Right lobe of liver (tissue), 6 donors: Measurements from ENCODE around the gene ALS2. TPM values are rescaled to one million over a fixed set of nuclear protein-coding genes. Genes with fewer than 3 reads are reported as not detected.

Source experiments
- ATAC-seq, 4 donors: fragments of 200-7000 bp; cut with Tn5 transposase; one replicate each; pipeline ENCODE4 v1.9.1; 2020; ENCODE audit warnings: mild to moderate bottlenecking in 4 of 4, moderate library complexity in 4 of 4
- DNase-seq, 3 donors: peaks; one replicate each; pipeline ENCODE4 v3.0.0-alpha.2; 2020
- H3K27ac ChIP-seq, 3 donors: fragments of 200-600 bp; one replicate each; pipeline ENCODE4 v1.8.0; 2022
- H3K27me3 ChIP-seq, 2 donors: fragments of 200-600 bp; one replicate each; pipeline ENCODE4 v1.8.0; 2022
- H3K36me3 ChIP-seq, 4 donors: fragments of 200-600 bp; sonication (generic) in 1 of 4; one replicate each; pipeline versions ENCODE4 v1.5.1 to v1.8.0; 2017 to 2022; ENCODE audit warnings: control low read depth in 1 of 4
- H3K4me1 ChIP-seq, 4 donors: fragments of 200-600 bp; sonication (generic) in 1 of 4; one replicate each; pipeline versions ENCODE4 v1.5.1 to v1.8.0; 2017 to 2022; ENCODE audit warnings: control low read depth in 1 of 4
- H3K4me3 ChIP-seq, 3 donors: fragments of 200-600 bp; one replicate each; pipeline ENCODE4 v1.8.0; 2022
- H3K9me3 ChIP-seq, 4 donors: fragments of 200-600 bp; sonication (generic) in 1 of 4; one replicate each; pipeline versions ENCODE4 v1.5.1 to v1.8.0; 2017 to 2022; ENCODE audit warnings: control low read depth in 1 of 4
- POLR2A ChIP-seq: fragments of 450-650 bp; IDR thresholded peaks from one replicate; pipeline ENCODE4 v1.6.1; 2017; ENCODE audit warnings: antibody characterized with exemption, mild to moderate bottlenecking
- WGBS: methylation state at CpG from one replicate; pipeline ENCODE4 v1.1.6; 2018; ENCODE audit warnings: low coverage, low lambda C conversion rate; ENCODE audit not compliant: insufficient coverage; ENCODE audit errors: missing lambda C conversion rate; 5-methylcytosine and 5-hydroxymethylcytosine counted together
- intact Hi-C, 2 donors: fragments of 100-400 bp; cut with DNase I; formaldehyde crosslinking; loops; one replicate each; pipeline versions ENCODE4 v1.11.2 to v1.14.1; 2022
- total RNA-seq, 6 experiments: library from RNA; depleted of rRNA in 2 of 6; stranded (reverse); fragments of >200 nt in 2 of 6; fragmentation: NEBNext Ultra II Directional in 3 of 6; extraction: Animal tissue kit (Norgen Biotek cat#: 25700) in 3 of 6; gene quantifications; one replicate each; pipeline versions ENCODE4 v1.1.0 to v1.2.4, GENCODE V29; 2016 to 2023
- TF ChIP-seq, protein P1 (sequence below), 4 donors: fragments of 200-600 bp in 3 of 4; fragments of 450-650 bp in 1 of 4; IDR thresholded peaks; one replicate each; pipeline versions ENCODE4 v1.5.1 to v1.8.0; 2016 to 2022; ENCODE audit warnings: antibody characterized with exemption in 4 of 4, mild to moderate bottlenecking in 2 of 4
- donor health status: DM: no; HTN: yes; CAD: no.
- donor health status: DM: no; HTN: no; CAD: no.
- donor health status: DM: no; HTN: no; CAD: no.
- donor health status: DM: no; HTN: yes; CAD: no.
- donor health status: DM: no; HTN: yes; CAD: no.

The ALS2 gene
- total RNA-seq, 6 experiments from 2014 or later: 15.8 to 24.9 (median 20.3) TPM

DNA sequence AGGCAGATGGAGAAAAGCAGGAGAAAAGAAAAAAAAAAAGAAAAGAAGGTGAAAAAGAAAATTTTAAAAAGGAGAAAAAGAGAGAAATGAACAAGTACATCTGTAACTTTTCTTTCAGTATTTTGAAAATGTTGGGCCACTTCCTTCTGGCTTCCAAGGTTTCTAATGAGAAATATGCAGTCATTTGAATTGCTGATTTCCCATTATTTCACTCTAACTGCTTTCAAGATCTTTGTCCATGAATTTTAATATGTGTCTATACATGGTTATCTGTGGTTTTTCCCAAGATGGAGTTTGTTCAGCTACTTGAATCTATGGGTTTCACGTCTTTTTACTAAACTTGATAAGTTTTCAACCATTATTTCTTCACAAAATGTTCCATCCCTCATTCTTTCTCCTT, 68.0 kb downstream of the ALS2 start:
- H3K4me3 ChIP-seq: no peak overlapping the region
- no peak overlapping the region for H3K27ac ChIP-seq
- DNase-seq (no peak), ATAC-seq (no peak)
- WGBS: 85% methylated on average over 1 of the region's 1 CpG
- intact Hi-C loops: no loop called here
- H3K9me3 ChIP-seq: no peaks in the 10 kb centered on the region
- TF ChIP-seq POLR2A: no peak
- H3K27me3 ChIP-seq: no peaks in the 10 kb centered on the region
- peaks cover 3 to 53% (median 17%) of the 10 kb centered on the region in 4 donors for H3K36me3 ChIP-seq
- H3K4me1 ChIP-seq: peaks cover 0 to 13% (median 0%) of the 10 kb centered on the region in 4 donors

DNA sequence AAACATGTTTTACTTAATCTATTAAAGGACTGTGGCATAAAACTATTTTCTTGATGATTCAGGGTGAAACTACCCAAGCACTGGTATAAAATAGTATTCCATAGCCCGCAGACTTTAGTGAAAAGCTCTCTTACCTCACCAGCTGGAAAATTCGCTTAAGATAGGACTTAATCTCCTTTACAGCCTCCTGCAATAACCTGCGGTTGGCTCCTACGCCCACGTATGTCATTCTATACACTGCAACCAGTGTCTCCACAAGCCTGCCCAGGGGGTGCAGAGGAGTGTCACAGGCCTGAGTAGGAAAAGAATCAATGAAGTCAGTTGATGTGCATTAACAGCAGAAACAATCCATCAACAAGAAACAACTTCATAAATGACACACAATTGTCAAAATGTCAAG, 71.0 kb downstream of the ALS2 start:
- Histone ChIP-seq H3K4me1 (no peaks in the 10 kb centered on the region), H3K4me3 (no peak overlapping the region), H3K27ac (no peak overlapping the region), H3K36me3 (peaks cover 4 to 65% (median 23%) of the 10 kb centered on the region in 4 donors), H3K9me3 (no peaks in the 10 kb centered on the region), H3K27me3 (no peaks in the 10 kb centered on the region)
- intact Hi-C loops: no loop called here
- ATAC-seq: no peak
- 88% methylated on average over 5 of the region's 5 CpGs for WGBS
- no peak for TF ChIP-seq POLR2A
- TF ChIP-seq, protein P1, sequence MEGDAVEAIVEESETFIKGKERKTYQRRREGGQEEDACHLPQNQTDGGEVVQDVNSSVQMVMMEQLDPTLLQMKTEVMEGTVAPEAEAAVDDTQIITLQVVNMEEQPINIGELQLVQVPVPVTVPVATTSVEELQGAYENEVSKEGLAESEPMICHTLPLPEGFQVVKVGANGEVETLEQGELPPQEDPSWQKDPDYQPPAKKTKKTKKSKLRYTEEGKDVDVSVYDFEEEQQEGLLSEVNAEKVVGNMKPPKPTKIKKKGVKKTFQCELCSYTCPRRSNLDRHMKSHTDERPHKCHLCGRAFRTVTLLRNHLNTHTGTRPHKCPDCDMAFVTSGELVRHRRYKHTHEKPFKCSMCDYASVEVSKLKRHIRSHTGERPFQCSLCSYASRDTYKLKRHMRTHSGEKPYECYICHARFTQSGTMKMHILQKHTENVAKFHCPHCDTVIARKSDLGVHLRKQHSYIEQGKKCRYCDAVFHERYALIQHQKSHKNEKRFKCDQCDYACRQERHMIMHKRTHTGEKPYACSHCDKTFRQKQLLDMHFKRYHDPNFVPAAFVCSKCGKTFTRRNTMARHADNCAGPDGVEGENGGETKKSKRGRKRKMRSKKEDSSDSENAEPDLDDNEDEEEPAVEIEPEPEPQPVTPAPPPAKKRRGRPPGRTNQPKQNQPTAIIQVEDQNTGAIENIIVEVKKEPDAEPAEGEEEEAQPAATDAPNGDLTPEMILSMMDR (IDR thresholded peaks at IDR 0.05): no peak
- no peak for DNase-seq

DNA sequence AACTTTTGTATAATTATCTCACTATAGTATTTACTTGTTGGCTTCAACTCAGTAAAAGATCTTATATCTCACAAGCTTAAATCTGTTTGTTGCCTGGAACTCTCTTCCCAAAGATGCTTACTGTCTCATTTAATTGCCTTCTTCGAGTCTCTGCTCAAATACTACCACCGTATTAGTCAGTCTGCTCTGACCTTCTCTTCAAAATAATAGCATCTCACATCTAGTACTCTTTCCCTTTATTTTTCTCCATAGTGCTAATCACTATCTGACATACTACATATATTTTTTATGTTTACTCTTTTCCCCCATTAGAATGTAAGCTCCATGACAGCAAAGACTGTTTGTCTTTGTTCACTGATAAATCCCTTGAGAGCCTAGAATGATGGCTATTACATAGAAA, 71.7 kb downstream of the ALS2 start:
- Histone ChIP-seq H3K36me3 (peaks cover under 1 to 65% (median 26%) of the 10 kb centered on the region in 4 donors), H3K27me3 (no peaks in the 10 kb centered on the region), H3K27ac (no peak overlapping the region), H3K9me3 (no peaks in the 10 kb centered on the region), H3K4me1 (no peaks in the 10 kb centered on the region), H3K4me3 (no peak overlapping the region)
- ATAC-seq (no peak), DNase-seq (no peak)
- TF ChIP-seq POLR2A: no peak
- TF ChIP-seq, protein P1 (IDR thresholded peaks at IDR 0.05): no peak
- 84% methylated on average over 2 of the region's 2 CpGs for WGBS
- intact Hi-C loops: no loop called here

DNA sequence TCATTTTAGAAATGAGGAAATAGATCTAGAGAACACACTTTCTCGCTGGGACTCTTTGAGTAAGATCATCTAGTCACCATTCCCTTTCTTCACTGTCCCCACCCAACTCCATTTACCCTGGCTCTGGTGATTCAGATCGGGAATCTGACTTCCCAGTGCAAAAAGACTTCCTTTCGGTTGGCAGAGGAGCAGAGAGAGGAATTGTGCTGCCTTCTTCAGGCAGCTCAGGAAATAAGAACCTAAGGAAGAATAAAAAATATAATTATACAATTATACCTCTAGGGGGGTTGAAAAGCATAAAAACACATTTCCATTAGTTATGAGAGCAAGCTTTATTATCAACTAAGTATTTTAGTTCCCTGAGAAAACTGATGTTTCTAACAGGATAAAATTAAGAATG, 73.0 kb downstream of the ALS2 start:
- H3K4me3 ChIP-seq: no peak overlapping the region
- no peak for TF ChIP-seq POLR2A
- TF ChIP-seq, protein P1 (IDR thresholded peaks at IDR 0.05): no peak
- H3K36me3 ChIP-seq: peaks cover 0 to 67% (median 28%) of the 10 kb centered on the region in 4 donors
- no peak overlapping the region for H3K27ac ChIP-seq
- H3K9me3 ChIP-seq: no peaks in the 10 kb centered on the region
- no peaks in the 10 kb centered on the region for H3K4me1 ChIP-seq
- intact Hi-C loops: no loop called here
- no peaks in the 10 kb centered on the region for H3K27me3 ChIP-seq
- WGBS: 75% methylated on average over 3 of the region's 3 CpGs
- DNase-seq (no peak), ATAC-seq (no peak)

DNA sequence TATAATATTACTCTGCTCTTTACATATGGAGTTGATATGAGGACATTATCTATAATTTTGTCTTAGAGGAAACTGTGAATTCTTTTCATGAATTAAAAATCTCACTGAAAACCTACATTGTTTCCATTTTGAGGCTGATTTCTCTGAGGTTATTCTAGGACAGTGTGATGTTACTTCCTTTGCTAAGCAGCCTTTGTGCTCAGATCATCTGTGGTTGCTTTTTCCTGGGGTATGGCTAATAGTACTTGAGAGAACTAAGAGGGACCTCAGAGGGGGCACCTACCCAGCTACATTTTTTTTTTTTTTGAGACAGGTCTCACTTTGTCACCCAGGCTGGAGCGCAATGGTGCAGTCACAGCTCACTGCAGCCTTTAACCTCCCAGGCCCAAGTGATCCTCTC, 73.6 kb downstream of the ALS2 start:
- WGBS: 83% methylated on average over 1 of the region's 1 CpG
- DNase-seq (no peak), ATAC-seq (no peak)
- no peak overlapping the region for H3K4me3 ChIP-seq
- peaks cover 0 to 67% (median 27%) of the 10 kb centered on the region in 4 donors for H3K36me3 ChIP-seq
- no peaks in the 10 kb centered on the region for H3K27me3 ChIP-seq
- H3K4me1 ChIP-seq: no peaks in the 10 kb centered on the region
- H3K9me3 ChIP-seq: no peaks in the 10 kb centered on the region
- H3K27ac ChIP-seq: no peak overlapping the region
- intact Hi-C loops: no loop called here
- TF ChIP-seq, protein P1 (IDR thresholded peaks at IDR 0.05): no peak
- TF ChIP-seq POLR2A: no peak
